Colonic mucosa (tissue), 4 donors: ENCODE measurements around the gene CHODL. TPM values are rescaled to one million over a fixed set of nuclear protein-coding genes. Genes with fewer than 3 reads are reported as not detected.

Experiments used
- DNase-seq: peaks from one replicate; pipeline ENCODE4 v3.0.0-alpha.2; 2020
- H3K27ac ChIP-seq: fragments of 200-600 bp; one replicate; pipeline ENCODE4 v1.8.0; 2021
- H3K27me3 ChIP-seq: fragments of 200-600 bp; one replicate; pipeline ENCODE4 v1.8.0; 2021
- H3K36me3 ChIP-seq: fragments of 200-600 bp; one replicate; pipeline ENCODE4 v1.8.0; 2021
- H3K4me1 ChIP-seq: fragments of 200-600 bp; one replicate; pipeline ENCODE4 v1.8.0; 2021; ENCODE audit warnings: mild to moderate bottlenecking
- H3K4me3 ChIP-seq: fragments of 200-600 bp; one replicate; pipeline ENCODE4 v1.8.0; 2021
- H3K9ac ChIP-seq, 2 donors: one replicate each; pipeline ENCODE4 v1.7.0; 2013; ENCODE audit warnings: control low read depth in 2 of 2, low read depth in 2 of 2, low read length in 2 of 2
- H3K9me3 ChIP-seq: fragments of 200-600 bp; one replicate; pipeline ENCODE4 v1.8.0; 2021
- CTCF ChIP-seq: fragments of 200-600 bp; IDR thresholded peaks from one replicate; pipeline ENCODE4 v1.8.0; 2022; ENCODE audit warnings: antibody characterized with exemption, mild to moderate bottlenecking
- intact Hi-C: fragments of 100-400 bp; cut with DNase I; formaldehyde crosslinking; loops from one replicate; pipeline ENCODE4 v1.14.1; 2022
- total RNA-seq, 2 donors: library from RNA; stranded (reverse); fragmentation: NEBNext Ultra II Directional in 1 of 2; extraction: Animal tissue kit (Norgen Biotek cat#: 25700) in 1 of 2; gene quantifications; one replicate each; pipeline ENCODE4 v1.2.1, GENCODE V29; 2021
- donor health status: healthy.
- donor health status: DM: no; HTN: no; CAD: no.
- donor health status: DM: no; HTN: no; CAD: no.

The CHODL gene
- total RNA-seq, 2 donors from 2014 or later, result 0.52 to 0.53 TPM

- Histone ChIP-seq H3K27me3 (no peaks in the 10 kb centered on the region), H3K27ac (no peak overlapping the region), H3K36me3 (no peaks in the 10 kb centered on the region), H3K4me1 (no peaks in the 10 kb centered on the region), H3K9ac (no peak overlapping the region), H3K4me3 (no peak overlapping the region), H3K9me3 (no peaks in the 10 kb centered on the region)
- DNase-seq, result no peak
- TF ChIP-seq CTCF, result no peak
- intact Hi-C loops, result no loop called here
These were observed 16.4 kb upstream of the CHODL start for GRCh38 chr21:18228060-18228739.

- no peaks in the 10 kb centered on the region for H3K9me3 ChIP-seq
- no peak overlapping the region for H3K27ac ChIP-seq
- TF ChIP-seq CTCF, result no peak
- no peaks in the 10 kb centered on the region for H3K27me3 ChIP-seq
- intact Hi-C loops, result no loop called here
- H3K4me3 ChIP-seq, result no peak overlapping the region
- no peaks in the 10 kb centered on the region for H3K36me3 ChIP-seq
- no peaks in the 10 kb centered on the region for H3K4me1 ChIP-seq
- H3K9ac ChIP-seq, result no peak overlapping the region
- no peak for DNase-seq
These were observed 9.1 kb upstream of the CHODL start for GRCh38 chr21:18235545-18235944.

DNA sequence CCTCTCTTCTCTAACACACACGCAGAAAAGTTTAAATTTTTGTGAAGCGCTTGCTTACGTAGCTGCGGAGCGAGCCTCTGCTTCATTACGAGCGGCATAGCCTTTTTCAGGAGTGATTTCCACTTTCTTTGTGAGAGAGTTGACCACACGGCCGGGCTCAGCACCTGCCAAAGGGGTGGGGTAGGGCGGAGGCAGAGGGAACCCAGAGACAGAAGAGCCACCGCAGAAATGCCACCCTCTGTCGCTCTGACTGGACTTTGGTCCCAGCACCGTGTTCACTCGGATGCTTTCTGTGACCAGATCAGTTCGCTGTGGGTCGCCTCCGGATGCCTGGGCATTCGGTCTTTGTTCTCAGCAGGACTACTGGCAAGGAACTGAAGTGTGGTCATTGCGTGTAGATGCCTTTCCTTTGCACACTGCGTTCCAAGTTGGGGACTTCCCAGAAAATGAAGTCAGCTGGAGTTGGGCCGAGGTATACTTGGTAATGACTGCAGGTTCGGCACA lies 883 bp downstream of the CHODL start:
- no peak overlapping the region for H3K27ac ChIP-seq
- H3K27me3 ChIP-seq, result peaks cover 7% of the 10 kb centered on the region
- H3K36me3 ChIP-seq, result no peaks in the 10 kb centered on the region
- no peak for TF ChIP-seq CTCF
- DNase-seq, result no peak
- H3K4me1 ChIP-seq, result no peaks in the 10 kb centered on the region
- H3K4me3 ChIP-seq, result peak overlapping the region; percentile 19
- no peaks in the 10 kb centered on the region for H3K9me3 ChIP-seq
- no peak overlapping the region for H3K9ac ChIP-seq
- intact Hi-C loops, result no loop called here

DNA sequence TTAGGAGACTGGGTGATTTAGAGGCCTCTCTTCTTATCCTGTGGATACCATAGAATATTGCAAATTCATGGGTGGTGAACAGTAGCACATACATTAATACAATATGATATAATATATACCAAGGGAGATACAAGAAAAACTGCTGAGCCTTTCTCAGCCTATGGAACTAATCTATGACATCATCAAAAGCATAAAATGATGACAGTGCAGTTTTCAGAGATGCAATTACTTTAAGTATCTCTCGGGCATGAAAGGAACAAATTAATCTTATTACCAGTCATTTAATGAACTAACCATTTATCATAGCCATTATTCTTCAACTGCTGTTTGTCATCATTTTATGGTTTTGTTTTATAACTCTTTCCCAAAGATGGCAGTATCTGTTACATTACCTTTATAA lies 3.5 kb downstream of the CHODL start:
- DNase-seq, result no peak

GRCh38 chr21:18249672-18250071 lies 5.0 kb downstream of the CHODL start:
- H3K36me3 ChIP-seq, result no peaks in the 10 kb centered on the region
- H3K27me3 ChIP-seq, result peaks cover 7% of the 10 kb centered on the region
- H3K9me3 ChIP-seq, result no peaks in the 10 kb centered on the region
- no peaks in the 10 kb centered on the region for H3K4me1 ChIP-seq
- intact Hi-C loops, result no loop called here
- no peak overlapping the region for H3K9ac ChIP-seq
- DNase-seq, result no peak
- no peak overlapping the region for H3K4me3 ChIP-seq
- no peak for TF ChIP-seq CTCF
- no peak overlapping the region for H3K27ac ChIP-seq

More for the DNA sequence above, 3.5 kb downstream of the CHODL start:
- Histone ChIP-seq H3K9me3 (no peaks in the 10 kb centered on the region), H3K9ac (no peak overlapping the region), H3K36me3 (no peaks in the 10 kb centered on the region), H3K27ac (no peak overlapping the region), H3K4me3 (no peak overlapping the region), H3K27me3 (peaks cover 7% of the 10 kb centered on the region), H3K4me1 (no peaks in the 10 kb centered on the region)
- intact Hi-C loops, result no loop called here
- no peak for TF ChIP-seq CTCF
